Airway epithelial cell (primary cell): Measurements from ENCODE around the gene C1QBP. TPM values are rescaled to one million over a fixed set of nuclear protein-coding genes. Genes with fewer than 3 reads are reported as not detected.

Source experiments
- total RNA-seq: library from RNA; depleted of rRNA; stranded (reverse); fragments of >200 nt; gene quantifications from 2 replicates; pipeline ENCODE4 v1.2.3, GENCODE V29; 2015

Gene C1QBP
- total RNA-seq, result 324 and 365 TPM in 2 replicates

GRCh38 chr17:5438716-5439445 lies at the start of gene C1QBP:
C1QBP (minus strand) TSS chr17:5439155; CDS start chr17:5439073, 82 bp downstream.

GRCh38 chr17:5486206-5487124 lies 47.5 kb upstream of the C1QBP start, which contains the start of gene MIS12:
MIS12 (plus strand) TSS chr17:5486566; CDS start chr17:5488863, 2,297 bp downstream.

GRCh38 chr17:5485270-5486205 lies 46.6 kb upstream of the C1QBP start, which contains the start of gene DERL2:
DERL2 (minus strand) TSS chr17:5486178; CDS start chr17:5486161, 17 bp downstream.

GRCh38 chr17:5419959-5420653 lies 18.8 kb downstream of the C1QBP start, which contains the start of gene RPAIN:
RPAIN (plus strand) TSS chr17:5420182; CDS start chr17:5420211, 29 bp downstream.

GRCh38 chr17:5419356-5419958 lies 19.5 kb downstream of the C1QBP start, which contains the start of gene NUP88:
NUP88 (minus strand) TSS chr17:5419662; CDS start chr17:5419650, 12 bp downstream.

Other genes with a start within 250 kb of the C1QBP start
- 3.3 and 8.1 TPM in 2 replicates for gene ZNF594, start 247.3 kb downstream of the C1QBP start, total RNA-seq
- gene SCIMP, start 204.3 kb downstream of the C1QBP start, total RNA-seq, result not detected in 2 replicates
- 21.5 and 21.7 TPM in 2 replicates for gene RABEP1, start 156.9 kb downstream of the C1QBP start, total RNA-seq
- 64.2 and 77.8 TPM in 2 replicates for gene NUP88, start 19.5 kb downstream of the C1QBP start, total RNA-seq
- gene RPAIN, start 19.0 kb downstream of the C1QBP start, total RNA-seq, result 29.5 and 41.8 TPM in 2 replicates
- 7.6 and 8.9 TPM in 2 replicates for gene DHX33, start 29.8 kb upstream of the C1QBP start, total RNA-seq
- 28.8 and 35.6 TPM in 2 replicates for gene DERL2, start 47.0 kb upstream of the C1QBP start, total RNA-seq
- 11.8 and 14.0 TPM in 2 replicates for gene MIS12, start 47.4 kb upstream of the C1QBP start, total RNA-seq
- 11.2 and 13.6 TPM in 2 replicates for gene NLRP1, start 145.4 kb upstream of the C1QBP start, total RNA-seq